Ectodermal cell (in vitro differentiated cells): ENCODE data around the gene TMEM106A.

Experiments
- H3K27ac ChIP-seq: 2 replicates; pipeline ENCODE4 v1.7.0; 2013; ENCODE audit warnings: mild to moderate bottlenecking, low read depth, low read length; ENCODE audit not compliant: insufficient read depth, poor library complexity, severe bottlenecking
- H3K27me3 ChIP-seq: 2 replicates; pipeline ENCODE4 v1.7.0; 2013; ENCODE audit warnings: mild to moderate bottlenecking, low read length; ENCODE audit not compliant: insufficient read depth, control insufficient read depth, poor library complexity, severe bottlenecking
- H3K36me3 ChIP-seq: one replicate; pipeline ENCODE4 v1.7.0; 2013; ENCODE audit warnings: low read length; ENCODE audit not compliant: control insufficient read depth, insufficient read depth
- H3K4me1 ChIP-seq: one replicate; pipeline ENCODE4 v1.7.0; 2013; ENCODE audit warnings: low read length; ENCODE audit not compliant: control insufficient read depth, insufficient read depth
- H3K4me3 ChIP-seq: 2 replicates; pipeline ENCODE4 v1.7.0; 2013; ENCODE audit warnings: low read depth, low read length, control low read depth; ENCODE audit not compliant: insufficient read depth
- H3K9me3 ChIP-seq: 2 replicates; pipeline ENCODE4 v1.7.0; 2013; ENCODE audit warnings: mild to moderate bottlenecking, low read length, moderate library complexity; ENCODE audit not compliant: control insufficient read depth
- WGBS, 2 experiments: methylation state at CpG; one replicate each; pipeline ENCODE4 v1.1.7; 2013; ENCODE audit warnings: missing lambda C conversion rate in 2 of 2; 5-methylcytosine and 5-hydroxymethylcytosine counted together

Gene TMEM106A

DNA sequence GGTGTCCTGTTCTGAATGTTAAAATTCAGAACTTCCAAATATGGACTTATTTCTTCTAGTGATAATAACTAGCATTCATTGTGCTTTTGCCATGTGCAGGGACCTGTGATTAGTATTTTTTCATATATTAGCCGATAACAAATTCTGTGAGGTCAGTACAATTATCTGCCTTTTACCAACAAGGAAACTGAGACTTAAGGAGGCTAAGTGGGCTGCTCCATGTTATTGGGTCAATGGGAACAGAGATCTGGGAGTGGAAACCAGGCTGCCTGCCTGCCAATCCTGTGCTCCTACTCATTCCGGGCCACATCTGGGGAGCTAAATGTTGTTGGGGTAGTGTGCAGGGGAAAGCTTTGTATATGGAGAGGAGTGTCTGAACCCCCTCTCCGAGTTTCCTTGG, 3.7 kb downstream of the TMEM106A start:
- 89 to 97% methylated on average over 3 of the region's 3 CpGs for WGBS, 2 experiments
- H3K27me3 ChIP-seq = no peaks in the 10 kb centered on the region
- no peak overlapping the region for H3K27ac ChIP-seq
- no peaks in the 10 kb centered on the region for H3K9me3 ChIP-seq
- H3K4me3 ChIP-seq = no peak overlapping the region
- H3K4me1 ChIP-seq = peaks cover 6% of the 10 kb centered on the region
- H3K36me3 ChIP-seq = peaks cover 4% of the 10 kb centered on the region

DNA sequence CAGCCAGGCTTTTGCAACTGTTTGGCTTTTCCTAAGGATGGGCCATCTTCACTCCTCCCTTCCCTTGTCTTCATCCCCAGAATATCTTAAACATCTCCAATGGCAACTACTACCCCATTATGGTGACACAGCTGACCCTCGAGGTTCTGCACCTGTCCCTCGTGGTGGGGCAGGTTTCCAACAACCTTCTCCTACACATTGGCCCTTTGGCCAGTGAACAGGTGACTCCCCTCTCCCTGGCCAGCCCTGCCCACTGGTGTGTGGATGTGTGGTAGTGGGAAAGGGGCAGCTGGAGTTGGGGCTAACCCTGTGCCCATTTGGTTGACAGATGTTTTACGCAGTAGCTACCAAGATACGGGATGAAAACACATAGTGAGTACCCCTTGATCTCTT, 4.7 kb downstream of the TMEM106A start:
- H3K27me3 ChIP-seq = no peaks in the 10 kb centered on the region
- peaks cover 4% of the 10 kb centered on the region for H3K36me3 ChIP-seq
- peaks cover 6% of the 10 kb centered on the region for H3K4me1 ChIP-seq
- no peak overlapping the region for H3K27ac ChIP-seq
- H3K4me3 ChIP-seq = no peak overlapping the region
- H3K9me3 ChIP-seq = no peaks in the 10 kb centered on the region
- 92 to 93% methylated on average over 4 of the region's 4 CpGs for WGBS, 2 experiments

DNA sequence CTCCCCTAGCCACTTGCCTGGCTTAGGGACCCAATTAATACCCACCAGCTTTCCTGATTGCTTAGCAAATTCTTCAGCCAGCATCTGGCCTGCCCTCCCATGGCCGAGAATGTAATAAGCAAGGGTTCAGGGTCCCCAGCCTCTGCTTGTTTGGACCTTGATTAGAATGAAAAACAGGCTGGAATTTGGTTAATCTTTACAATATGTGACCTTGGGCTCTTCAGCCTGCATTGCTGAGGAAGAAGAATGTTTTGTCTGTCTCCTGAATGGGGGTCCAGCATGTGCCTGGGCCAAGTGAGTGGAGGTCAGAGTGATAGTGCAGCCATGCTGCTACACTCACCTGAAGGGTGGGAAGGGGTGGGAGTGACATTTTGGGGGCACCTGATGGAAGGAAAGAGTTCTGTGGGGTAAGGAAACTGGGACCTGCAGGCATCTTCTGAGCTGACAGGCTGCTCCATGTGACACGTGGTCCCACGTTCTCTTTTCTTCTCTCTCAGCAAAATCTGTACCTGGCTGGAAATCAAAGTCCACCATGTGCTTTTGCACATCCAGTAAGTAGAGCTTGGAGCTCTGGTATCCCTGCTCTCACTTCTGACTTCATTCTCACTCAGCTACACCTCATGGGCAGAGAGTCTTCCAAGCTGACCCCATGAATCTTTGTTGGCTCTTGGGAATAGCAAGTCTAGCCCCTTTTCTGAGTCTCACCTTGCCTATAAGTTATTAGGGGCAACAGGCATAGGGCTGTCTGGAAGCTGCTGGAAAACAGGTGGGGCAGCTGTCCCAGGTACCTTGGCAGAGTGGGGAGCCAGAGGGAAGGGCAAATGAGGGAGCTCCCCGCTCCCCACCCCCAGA, 5.3 kb downstream of the TMEM106A start:
- 94 to 98% methylated on average over 4 of the region's 4 CpGs for WGBS, 2 experiments
- peaks cover 6% of the 10 kb centered on the region for H3K4me1 ChIP-seq
- H3K4me3 ChIP-seq = no peak overlapping the region
- no peak overlapping the region for H3K27ac ChIP-seq
- peaks cover 4% of the 10 kb centered on the region for H3K36me3 ChIP-seq
- H3K27me3 ChIP-seq = no peaks in the 10 kb centered on the region
- H3K9me3 ChIP-seq = no peaks in the 10 kb centered on the region

DNA sequence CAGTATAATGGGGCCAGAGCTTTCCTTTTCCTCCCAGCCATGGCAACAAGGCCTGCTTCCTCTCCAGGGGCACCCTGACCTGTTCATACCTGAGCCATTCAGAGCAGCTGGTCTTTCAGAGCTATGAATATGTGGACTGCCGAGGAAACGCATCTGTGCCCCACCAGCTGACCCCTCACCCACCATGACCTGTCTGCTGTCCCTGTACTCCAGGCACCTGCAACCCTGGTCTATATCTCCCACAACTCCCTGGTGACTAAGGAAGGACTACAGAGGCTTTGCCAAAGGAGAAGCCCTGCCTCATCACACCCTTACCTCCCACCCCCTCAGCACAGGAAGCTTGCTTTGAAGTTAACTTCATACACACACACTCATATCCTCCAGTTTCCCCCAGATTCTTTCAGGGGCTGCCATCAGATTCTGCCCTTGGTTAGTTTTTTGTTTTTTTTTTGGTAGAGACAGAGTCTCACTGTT, 6.0 kb downstream of the TMEM106A start:
- no peaks in the 10 kb centered on the region for H3K27me3 ChIP-seq
- 85 to 98% methylated on average over 2 of the region's 2 CpGs for WGBS, 2 experiments
- no peak overlapping the region for H3K27ac ChIP-seq
- H3K36me3 ChIP-seq = peaks cover 4% of the 10 kb centered on the region
- no peak overlapping the region for H3K4me3 ChIP-seq
- H3K4me1 ChIP-seq = peaks cover under 1% of the 10 kb centered on the region
- no peaks in the 10 kb centered on the region for H3K9me3 ChIP-seq

DNA sequence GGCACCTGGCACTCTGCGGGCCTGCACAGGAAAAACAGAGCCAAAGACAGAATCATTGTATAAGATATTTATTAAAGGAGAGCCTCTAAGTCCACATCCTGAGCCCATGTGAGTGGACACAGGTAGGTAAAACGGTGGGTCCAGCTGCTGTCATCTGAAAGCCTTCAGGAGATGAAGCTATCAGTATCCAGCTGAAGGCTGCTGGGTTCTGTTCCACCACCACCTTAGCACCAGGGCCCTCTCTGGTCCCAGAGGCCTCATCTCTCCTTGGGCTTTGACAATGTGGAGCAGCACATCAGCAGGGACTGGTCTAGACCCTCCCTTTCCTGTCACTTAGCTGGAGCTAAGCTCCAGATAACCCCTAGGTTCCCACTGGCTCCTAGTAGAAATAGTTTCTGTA, 7.3 kb downstream of the TMEM106A start:
- H3K27me3 ChIP-seq = no peaks in the 10 kb centered on the region
- no peaks in the 10 kb centered on the region for H3K4me1 ChIP-seq
- H3K27ac ChIP-seq = no peak overlapping the region
- 91 to 95% methylated on average over 2 of the region's 2 CpGs for WGBS, 2 experiments
- H3K4me3 ChIP-seq = no peak overlapping the region
- H3K36me3 ChIP-seq = peaks cover 4% of the 10 kb centered on the region
- no peaks in the 10 kb centered on the region for H3K9me3 ChIP-seq

DNA sequence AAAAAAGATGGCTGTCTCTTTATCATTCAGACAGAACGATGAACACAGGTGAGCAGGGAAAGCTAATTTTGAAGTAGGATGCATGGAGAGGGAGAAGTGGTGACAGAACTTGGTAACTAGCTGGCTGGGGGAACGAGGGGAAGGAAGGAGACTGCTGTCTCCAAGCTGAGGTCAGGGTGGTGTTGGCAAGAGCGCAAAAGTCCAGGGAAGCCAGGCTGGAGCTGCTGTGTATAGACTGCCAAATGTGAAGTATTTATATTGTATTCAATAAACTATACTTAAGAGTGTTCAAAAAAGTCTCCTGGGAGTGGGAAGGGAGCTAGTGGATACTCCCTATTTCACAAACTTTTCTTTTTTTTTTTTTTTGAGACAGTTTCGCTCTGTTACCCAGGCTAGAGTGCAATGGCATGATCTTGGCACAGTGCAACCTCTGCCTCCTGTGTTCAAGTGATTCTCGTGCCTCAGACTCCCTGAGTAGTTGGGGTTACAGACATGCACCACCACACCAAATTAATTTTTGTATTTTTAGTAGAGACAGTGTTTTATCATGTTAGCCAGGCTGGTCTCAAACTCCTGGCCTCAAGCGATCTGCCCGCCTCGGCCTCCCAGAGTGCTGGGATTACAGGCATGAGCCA, 8.2 kb downstream of the TMEM106A start:
- H3K9me3 ChIP-seq = no peaks in the 10 kb centered on the region
- 82 to 87% methylated on average over 8 of the region's 8 CpGs for WGBS, 2 experiments
- H3K27me3 ChIP-seq = no peaks in the 10 kb centered on the region
- H3K36me3 ChIP-seq = peaks cover 4% of the 10 kb centered on the region
- no peak overlapping the region for H3K4me3 ChIP-seq
- H3K4me1 ChIP-seq = no peaks in the 10 kb centered on the region
- no peak overlapping the region for H3K27ac ChIP-seq

DNA sequence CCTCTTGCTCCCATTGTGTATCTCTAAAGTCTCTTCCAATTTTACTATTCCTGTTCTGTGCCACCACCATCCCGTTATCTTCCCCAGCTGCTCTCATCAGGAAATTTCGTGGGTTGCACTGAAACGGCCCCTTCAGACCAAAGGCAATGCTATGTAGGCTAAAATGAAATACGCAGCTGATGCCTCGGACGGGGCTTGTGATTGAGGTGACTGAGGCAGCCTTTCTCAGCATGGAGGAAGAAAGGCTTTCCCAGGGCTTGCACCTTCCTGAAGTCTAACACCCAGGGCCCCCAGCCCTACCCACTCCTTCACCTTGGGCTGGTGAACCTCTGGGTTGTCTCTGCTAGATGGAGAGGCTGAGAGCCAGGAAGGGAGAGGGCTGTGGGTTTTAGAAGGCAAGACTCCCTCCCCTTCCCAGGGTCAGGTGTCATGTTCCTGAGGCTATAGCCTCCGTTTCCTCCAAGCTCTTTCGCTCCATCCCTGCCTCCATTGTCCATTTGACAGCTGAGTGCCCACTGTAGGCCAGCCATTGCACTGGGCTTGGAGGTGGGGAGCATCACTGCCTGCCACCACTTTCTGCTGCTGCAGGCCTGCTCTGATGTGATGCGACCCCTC, 8.9 kb downstream of the TMEM106A start:
- Histone ChIP-seq H3K4me3 (no peak overlapping the region), H3K9me3 (no peaks in the 10 kb centered on the region), H3K27ac (no peak overlapping the region), H3K27me3 (no peaks in the 10 kb centered on the region), H3K4me1 (no peaks in the 10 kb centered on the region), H3K36me3 (peaks cover 2% of the 10 kb centered on the region)
- WGBS, 2 experiments = 81 to 84% methylated on average over 9 of the region's 9 CpGs

DNA sequence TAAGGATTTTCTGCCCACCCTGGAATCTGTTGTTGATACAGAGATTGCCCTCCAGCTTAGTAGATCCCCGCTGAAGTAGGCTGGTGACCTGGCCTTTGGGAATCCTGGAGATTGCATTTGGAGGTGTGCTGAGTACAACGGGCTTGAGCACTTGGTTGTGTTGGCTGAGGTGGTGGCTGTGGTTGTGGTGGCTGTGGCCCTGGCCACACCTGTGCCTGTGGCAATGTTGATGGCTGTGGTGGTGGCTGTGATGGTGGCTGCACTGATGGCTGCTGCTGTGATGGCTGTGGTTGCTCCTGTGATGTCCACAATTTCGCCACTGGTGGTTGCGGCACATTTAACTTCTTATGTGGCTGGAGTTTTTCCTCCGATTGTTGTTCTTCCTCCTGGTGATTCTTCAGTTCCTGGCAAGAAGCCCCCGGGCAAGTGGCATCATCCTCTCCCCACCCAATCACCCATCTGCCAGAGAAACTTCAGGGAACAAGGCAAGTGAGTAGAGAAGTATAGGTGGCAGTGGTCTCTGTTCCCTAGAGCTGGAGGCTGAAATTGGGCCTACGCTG, 12.6 kb downstream of the TMEM106A start:
- no peaks in the 10 kb centered on the region for H3K4me1 ChIP-seq
- H3K4me3 ChIP-seq = no peak overlapping the region
- WGBS, 2 experiments = 94 to 98% methylated on average over 7 of the region's 7 CpGs
- H3K9me3 ChIP-seq = no peaks in the 10 kb centered on the region
- no peaks in the 10 kb centered on the region for H3K27me3 ChIP-seq
- no peak overlapping the region for H3K27ac ChIP-seq
- H3K36me3 ChIP-seq = no peaks in the 10 kb centered on the region

DNA sequence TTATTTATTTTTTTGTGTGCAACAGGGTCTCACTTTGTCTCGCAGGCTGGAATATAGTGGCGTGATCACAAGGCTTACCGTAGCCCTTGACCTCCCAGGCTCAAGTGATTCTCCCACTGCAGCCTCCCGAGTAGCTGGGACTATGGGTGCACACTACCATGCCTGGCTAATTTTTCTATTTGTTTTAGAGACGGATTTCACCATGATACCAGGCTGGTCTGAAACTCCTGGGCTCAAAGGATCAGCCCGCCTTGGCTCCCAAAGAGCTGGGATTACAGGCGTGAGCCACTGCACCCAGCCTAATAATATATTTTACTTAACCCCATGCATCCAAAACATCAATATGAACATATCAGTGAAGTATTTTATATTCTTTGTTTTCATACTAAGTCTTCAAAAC, 14.7 kb downstream of the TMEM106A start:
- H3K4me1 ChIP-seq = no peaks in the 10 kb centered on the region
- no peak overlapping the region for H3K27ac ChIP-seq
- no peak overlapping the region for H3K4me3 ChIP-seq
- H3K27me3 ChIP-seq = no peaks in the 10 kb centered on the region
- WGBS, 2 experiments = 92 to 94% methylated on average over 7 of the region's 7 CpGs
- H3K36me3 ChIP-seq = no peaks in the 10 kb centered on the region
- H3K9me3 ChIP-seq = no peaks in the 10 kb centered on the region
